ENCODE results near the gene CHST15.

DNA sequence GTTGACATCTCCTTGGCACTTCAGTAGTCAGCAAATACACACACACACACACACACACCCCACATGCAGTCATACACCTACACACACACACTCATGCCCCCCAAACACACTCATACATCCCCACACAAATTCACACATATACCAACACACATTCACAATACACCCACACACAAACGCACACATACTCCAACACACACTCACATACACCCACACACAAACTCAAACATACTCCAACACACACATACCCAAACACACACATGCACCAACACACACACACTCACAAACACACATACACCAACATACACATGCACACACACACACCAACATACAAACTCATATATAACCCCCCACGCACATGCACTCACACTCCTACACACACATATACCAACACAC, 31.4 kb upstream of the CHST15 start:
- TF ChIP-seq, protein P1, sequence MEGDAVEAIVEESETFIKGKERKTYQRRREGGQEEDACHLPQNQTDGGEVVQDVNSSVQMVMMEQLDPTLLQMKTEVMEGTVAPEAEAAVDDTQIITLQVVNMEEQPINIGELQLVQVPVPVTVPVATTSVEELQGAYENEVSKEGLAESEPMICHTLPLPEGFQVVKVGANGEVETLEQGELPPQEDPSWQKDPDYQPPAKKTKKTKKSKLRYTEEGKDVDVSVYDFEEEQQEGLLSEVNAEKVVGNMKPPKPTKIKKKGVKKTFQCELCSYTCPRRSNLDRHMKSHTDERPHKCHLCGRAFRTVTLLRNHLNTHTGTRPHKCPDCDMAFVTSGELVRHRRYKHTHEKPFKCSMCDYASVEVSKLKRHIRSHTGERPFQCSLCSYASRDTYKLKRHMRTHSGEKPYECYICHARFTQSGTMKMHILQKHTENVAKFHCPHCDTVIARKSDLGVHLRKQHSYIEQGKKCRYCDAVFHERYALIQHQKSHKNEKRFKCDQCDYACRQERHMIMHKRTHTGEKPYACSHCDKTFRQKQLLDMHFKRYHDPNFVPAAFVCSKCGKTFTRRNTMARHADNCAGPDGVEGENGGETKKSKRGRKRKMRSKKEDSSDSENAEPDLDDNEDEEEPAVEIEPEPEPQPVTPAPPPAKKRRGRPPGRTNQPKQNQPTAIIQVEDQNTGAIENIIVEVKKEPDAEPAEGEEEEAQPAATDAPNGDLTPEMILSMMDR (IDR thresholded peaks at IDR 0.05; ENCODE audit: borderline replicate concordance, extremely low read depth, low read length, poor library complexity, severe bottlenecking) = no peak
- no peak for TF ChIP-seq EZH2 (IDR thresholded peaks at IDR 0.05; ENCODE audit: borderline replicate concordance, low read depth, low read length, severe bottlenecking)
